HG03064 (cell line): ENCODE results near the gene PPP1R10.
"Not testable (repeated sequence)": the region's sequence is repeated elsewhere in the genome, so short reads cannot be mapped to it uniquely, and the experiment has no call there.

Experiments
- ATAC-seq: cut with Tn5 transposase; IDR thresholded peaks from one replicate; pipeline ENCODE4 v1.9.1; 2021; ENCODE audit warnings: low read depth; ENCODE audit not compliant: unreplicated experiment

PPP1R10 gene

GRCh38 chr6:30616811-30617564 lies at the start of gene PPP1R10:
Gene PPP1R10 (minus strand): TSS chr6:30617243. CDS start chr6:30609944, 7,299 bp downstream.
- ATAC-seq = peak; percentile 69

DNA sequence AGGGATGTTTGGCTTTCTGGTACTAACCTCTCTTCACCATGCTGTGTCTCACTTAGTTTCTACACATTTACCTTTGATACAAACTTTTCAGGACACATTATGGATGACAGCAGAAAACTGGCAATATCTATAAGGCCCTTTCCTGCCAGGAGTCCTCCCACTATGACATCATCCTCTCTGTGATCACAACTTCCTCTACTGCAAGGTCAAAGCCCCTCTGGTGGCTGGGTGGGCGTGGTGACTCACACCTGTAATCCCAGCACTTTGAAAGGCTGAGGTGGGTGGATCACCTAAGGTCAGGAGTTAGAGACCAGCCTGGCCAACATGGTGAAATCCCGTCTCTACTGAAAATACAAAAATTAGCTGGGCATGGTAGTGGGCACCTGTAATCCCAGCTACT lies 49.3 kb upstream of the PPP1R10 start:
- not testable (repeated sequence) for ATAC-seq

GRCh38 chr6:30664994-30665767 lies 48.1 kb upstream of the PPP1R10 start:
- ATAC-seq = no peak

DNA sequence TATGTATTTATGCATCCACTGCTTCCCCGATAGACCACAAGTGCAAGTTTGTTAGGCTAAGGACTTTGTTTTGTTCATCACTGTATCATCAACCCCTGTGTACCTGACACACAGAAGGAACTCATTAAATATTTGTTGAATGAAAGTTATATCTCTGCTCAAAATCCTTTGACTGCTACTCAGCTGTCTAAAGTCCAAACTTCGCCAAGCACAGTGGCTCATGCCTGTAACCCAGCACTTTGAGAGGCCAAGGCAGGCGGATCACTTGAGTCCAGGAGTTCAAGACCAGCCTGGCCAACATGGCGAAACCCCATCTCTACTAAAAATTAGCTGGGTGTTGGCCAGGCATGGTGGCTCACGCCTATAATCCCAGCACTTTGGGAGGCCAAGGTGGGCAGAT lies 40.9 kb upstream of the PPP1R10 start:
- not testable (repeated sequence) for ATAC-seq

DNA sequence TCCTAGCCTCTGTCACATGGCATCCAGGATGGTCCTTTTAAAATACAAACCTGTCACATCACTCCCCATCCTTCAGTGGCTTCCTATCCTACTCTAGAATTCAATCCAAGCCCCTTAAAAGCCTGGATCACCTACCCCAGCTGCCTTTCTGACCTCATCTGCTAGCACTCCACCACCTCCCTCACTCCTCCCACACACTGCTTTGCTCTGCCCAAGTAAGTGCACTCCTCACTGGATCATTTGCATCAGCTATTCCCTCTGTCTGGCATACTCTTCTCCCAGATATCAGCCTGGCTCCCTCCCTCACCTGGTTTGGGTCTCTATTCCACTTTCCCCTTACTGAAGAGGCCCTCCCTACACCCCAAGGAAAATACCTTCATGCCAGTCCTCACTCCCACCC lies 40.4 kb upstream of the PPP1R10 start:
- ATAC-seq = no peak

DNA sequence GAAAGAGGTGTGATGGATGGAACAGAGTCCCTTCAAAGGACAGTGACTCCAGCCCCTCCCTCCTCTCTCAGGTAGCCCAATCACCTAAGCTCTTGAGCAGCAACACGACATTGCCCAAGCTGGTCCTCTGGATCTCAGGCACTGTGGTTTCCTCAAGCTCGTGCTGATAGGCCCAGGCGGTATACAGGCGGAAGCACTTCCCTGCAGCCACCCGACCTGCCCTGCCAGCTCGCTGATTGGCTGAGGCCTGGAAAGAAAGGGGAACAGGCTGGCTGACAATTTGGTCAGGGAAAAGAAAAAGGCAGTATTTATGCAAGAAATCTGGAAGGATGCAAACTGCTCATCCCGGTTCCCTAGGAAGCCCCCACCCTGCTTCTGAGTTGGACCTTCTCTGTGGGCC lies 39.5 kb upstream of the PPP1R10 start:
- ATAC-seq = no peak

DNA sequence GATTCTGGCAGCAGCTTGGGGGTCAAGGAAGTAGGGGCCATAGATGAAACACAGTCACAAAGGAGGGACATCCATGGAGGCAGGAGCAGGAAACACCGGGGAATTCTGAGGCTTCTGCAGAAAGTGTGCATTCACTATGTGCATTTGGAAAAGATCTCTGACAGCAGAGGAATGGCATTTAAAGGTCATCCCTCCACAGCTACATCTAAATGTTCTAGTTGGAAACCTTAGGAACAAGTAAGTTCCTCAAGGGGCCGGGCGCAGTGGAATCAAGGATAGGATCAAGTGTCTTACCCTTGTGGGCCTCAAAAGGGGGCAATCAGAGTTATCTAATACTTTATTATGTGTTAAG lies 38.7 kb upstream of the PPP1R10 start:
- ATAC-seq = no peak

DNA sequence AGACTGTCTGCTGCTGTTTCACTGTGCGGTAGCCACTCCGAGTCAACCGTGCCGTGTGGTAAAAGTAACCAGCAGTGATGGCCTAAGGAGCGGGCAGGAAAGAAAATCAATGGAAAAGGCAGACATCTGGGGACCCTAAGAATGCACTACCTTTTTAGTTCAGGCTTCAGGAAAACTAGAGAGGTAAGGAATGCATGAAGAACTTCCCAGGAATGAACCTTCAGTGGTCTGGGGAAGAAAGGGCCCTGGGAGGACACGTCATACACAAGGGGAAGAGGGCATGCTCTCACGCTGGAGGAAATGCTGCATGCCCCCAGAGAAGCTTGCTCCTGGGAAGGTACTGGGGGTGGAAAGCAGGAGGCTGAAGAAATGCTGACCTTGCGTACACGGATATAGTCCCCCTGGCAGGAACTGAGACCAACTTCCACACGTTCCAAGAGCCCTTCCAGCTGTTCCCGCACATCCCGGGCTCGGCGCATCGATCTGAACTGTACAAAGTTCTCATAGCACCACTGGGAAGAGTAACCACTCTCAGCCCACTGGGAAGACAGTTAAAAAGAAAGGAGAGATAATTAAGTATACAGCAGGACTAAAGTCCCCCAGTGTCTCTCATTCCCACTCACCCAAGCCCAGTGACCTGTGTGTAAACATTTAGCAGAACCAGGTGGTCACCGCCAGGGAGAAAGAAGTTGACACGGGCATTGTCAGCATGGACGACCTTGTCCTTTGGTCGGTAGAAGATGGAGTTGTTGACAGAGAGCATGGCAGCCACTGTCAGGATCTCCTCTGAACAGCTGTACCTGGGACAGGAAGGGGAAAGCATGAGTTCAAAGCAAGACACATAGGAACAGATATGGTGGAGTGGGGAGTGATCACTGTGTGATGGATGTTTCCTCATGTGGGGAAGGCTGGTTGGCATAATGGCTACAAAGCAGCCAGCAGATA lies 38.0 kb upstream of the PPP1R10 start:
- no peak for ATAC-seq

DNA sequence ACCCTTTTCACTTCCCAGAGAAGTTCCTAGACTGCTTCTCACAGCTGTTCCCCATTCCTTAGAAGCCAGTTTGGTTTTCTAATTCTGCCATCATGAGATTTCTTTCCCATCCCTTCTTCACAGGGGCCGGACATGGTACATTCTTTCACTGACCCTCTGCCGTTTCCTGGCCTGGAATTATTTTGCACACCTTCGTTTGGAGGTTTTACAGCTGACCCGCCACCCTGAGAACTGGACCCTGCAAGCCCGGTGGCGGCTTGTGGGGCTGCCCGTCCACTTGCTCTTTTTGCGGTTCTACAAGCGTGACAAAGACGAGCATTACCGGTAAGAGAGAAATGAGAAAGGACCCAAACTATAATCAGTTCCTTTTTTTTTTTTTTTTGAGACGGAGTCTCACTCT lies 34.1 kb upstream of the PPP1R10 start:
- no peak for ATAC-seq

DNA sequence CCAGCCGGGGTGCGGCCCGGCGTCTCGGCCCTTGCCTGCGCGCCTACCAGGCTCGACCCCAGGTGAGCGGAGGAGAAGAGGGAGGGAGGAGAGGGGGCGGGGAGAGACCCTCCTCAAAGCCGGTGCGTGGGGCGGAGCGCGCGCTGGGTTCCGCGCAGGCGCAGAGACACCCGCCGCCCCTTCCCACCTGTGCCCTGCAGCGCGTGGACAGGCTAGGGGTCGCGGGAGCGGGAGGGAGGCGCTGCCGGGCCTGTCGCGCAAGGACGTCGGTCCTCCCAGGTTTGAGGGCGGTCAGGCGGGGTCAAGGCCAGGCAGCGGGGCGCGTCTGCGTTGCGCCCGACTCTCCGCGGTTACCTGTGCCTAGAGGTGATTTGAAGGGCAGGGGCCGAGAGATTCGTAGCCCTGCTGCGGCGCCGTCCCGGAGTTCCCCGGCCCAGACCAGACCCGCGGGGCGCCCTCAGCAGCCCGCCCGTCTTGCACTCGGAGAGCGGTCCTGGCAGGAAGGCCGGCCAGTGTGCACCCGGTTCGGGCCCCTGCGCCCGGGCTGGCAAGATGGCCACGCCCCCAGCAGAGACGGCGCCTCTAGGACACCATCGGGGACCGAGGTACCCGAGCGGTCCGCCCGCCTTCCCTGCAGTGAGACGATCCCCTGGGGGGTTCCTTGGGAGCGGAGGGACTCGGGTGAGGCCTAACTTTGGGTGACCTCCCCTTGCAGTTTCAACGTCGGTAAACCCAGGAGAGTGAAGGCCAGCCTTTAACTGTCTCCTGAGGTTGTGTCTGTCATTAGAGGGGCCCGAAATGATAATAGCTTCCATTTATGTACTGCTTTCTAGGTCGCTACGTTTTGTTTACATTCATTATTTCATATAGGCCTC lies 30.4 kb upstream of the PPP1R10 start:
- peak; percentile 56 for ATAC-seq

DNA sequence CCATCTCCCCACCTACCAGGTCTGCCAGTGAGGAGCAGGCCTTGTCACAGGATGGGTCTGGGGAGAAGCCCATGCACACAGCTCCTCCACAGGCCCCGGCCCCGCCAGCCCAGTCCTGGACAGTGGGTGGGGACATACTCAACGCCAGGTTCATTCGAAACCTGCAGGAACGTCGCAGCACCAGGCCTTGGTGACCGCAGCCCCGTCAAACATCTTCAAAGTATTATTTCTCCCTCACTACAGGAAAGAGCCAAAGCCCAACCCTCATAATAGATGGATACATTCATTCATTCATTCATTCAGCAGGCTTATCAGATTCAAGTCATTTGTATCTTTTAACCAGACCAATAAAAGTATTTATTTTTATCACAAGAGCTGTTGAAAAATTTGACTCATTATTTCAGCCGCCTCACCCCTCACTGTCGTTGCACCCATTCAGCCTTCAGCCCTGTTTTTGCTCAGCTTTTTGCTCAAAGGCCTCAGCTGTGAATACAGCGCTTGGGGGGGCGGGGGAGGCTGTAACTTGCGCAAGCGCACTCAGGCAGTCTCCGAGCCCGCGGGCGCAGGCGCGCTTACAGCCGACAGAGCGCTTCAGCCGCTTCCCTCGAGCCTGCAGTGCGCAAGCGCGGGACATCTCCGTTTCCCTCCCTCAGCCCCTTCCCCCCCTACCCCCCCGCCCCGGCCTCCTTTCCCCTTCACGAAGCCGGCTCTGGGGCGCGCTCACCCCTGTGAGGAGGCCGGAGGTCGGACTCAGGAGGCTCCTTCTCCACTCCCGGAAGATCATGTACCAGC lies 29.6 kb upstream of the PPP1R10 start, which contains the start of gene C6orf136:
Gene C6orf136, plus strand, starts transcription at position 684 of the 792 bp plus-strand sequence. Its CDS starts 99 bp downstream, at position 783.
- ATAC-seq = peak; percentile 41

DNA sequence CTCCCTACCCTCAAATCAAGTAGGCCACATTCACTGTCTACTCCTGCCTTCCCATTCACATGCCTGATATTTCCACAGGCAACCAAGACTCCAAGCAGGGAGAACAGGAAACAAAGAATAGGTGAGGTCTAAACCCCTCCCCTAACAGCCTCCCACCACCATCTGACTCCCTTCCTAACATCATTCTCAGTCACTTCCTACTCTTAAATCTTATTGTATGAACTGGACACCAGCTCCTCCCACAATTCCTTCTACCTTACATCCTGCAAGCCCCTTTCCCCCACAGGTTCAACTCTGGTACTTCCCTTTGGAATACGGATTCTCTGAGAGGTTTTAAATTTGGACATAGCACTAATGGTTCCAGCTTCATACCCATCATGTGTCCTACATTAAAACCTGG lies 28.9 kb upstream of the PPP1R10 start:
- ATAC-seq = no peak

GRCh38 chr6:30644769-30645168 lies 27.7 kb upstream of the PPP1R10 start:
- no peak for ATAC-seq

DNA sequence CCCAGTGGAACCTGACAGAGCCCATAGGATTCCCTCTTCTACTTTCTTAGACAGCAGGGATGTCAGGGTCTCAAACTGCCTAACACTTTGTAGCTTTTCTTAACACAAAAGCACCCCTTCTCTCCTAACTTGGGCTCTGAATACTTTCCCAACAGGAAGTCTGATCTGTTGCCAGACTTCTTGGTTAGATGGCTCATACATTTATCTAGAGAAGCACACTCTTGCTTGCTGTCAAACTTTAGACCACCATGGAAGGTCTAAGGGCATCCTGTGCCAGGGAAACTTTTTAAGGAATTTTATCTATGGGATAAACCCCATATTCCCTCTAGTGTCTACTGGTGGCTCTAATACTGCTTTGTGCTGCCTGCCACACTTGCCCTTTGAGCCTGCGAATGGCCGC lies 26.6 kb upstream of the PPP1R10 start:
- ATAC-seq = no peak

DNA sequence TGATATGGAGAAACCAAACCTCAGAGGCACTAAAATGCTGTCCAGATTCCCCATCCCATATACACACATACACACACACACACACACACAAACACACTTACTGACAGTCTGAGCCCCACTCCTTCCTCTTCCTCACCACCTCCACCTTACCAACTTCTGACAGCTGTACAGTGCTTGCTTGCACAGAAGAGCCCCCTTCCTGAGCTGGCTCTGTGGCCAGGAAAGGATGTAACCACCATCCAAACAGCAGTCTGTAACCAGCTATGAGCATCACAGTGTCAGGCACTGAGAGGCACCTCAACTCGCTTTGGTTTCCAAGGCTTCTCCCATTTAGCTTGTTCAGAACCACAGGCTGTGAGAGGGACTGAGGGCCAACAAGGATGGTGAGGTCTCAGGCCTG lies 24.0 kb upstream of the PPP1R10 start:
- no peak for ATAC-seq

- no peak for ATAC-seq
These were observed 23.4 kb upstream of the PPP1R10 start for GRCh38 chr6:30640481-30640880.

DNA sequence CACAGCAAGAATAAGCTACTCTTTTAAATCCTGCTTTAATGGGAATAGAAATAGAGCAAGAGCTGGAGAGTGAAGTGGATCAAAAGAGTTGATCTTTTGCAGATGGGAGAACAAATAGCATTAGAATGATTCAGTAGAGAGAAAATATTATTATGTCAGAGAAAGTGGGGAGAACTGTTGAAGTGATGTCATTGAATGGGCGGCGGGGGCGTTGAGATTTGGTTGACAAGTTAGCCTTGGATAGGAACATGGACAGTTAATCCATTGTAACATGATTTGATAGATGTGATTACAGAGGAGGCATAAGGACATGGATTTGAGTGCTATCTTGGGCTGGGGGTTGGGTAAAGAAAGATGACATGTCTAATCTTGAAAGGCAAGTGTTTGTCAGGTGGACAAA lies 18.8 kb upstream of the PPP1R10 start:
- ATAC-seq = no peak

DNA sequence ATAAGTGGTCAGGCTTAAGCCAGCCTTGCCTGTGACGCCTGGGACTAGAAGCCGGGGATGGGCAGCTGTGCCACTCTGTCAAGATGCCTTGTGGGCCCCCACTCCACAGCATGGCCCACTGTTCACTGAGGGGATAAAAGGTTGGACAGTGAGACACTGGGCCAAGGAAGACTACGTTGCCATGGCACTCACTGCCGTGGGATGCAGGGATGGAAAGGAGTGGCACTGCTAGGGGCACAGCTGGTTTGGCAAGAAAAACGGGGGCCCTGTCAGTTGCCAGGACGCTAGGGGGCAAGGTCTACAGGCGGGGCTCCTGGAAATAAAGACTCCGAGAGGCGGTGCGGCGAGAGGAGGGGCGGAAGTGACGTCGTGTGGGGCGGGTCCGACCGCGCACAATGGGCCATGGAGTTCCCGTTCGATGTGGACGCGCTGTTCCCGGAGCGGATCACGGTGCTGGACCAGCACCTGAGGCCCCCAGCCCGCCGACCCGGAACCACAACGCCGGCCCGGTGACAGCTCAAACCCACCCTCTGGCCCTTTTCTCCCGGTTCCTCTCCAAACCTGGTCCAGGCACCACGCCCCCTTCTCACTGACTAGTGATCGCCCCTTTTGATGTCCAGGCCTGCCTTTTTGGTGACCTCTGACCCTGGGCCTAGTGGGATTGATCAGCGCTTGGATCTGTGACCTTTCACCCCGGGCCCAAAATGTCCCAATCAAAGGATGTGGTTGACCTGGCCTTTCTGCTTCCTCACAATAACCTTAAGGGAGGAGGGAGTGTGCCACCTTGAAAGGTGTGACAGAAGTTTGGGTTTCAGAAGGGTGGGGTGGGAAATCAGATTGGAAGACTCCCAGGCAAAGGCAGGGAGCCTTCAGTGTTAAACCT lies 9.7 kb upstream of the PPP1R10 start, which contains the start of gene ATAT1:
Gene ATAT1, plus strand, starts transcription at position 391 of the 883 bp plus-strand sequence.
- peak; percentile 74 for ATAC-seq
